Kidney (tissue), 14 donors: Measurements from ENCODE around the gene SLC18A2. TPM values are rescaled to one million over a fixed set of nuclear protein-coding genes. Genes with fewer than 3 reads are reported as not detected.

Source experiments
- DNase-seq, 5 donors: peaks; one replicate each; pipeline ENCODE4 v3.0.0-alpha.2; 2013 to 2020
- FAIRE-seq: peaks from 2 replicates; lab custom pipeline; 2012; peaks lifted over from hg19 to GRCh38; lab: Jason Lieb, UNC
- H3K27ac ChIP-seq, 2 donors: one replicate each; pipeline ENCODE4 v1.7.0; 2013; ENCODE audit warnings: low read depth in 2 of 2, low read length in 2 of 2, inconsistent platforms in 1 of 2
- H3K27me3 ChIP-seq: one replicate; pipeline ENCODE4 v1.7.1; 2013; ENCODE audit warnings: low read length, inconsistent platforms; ENCODE audit not compliant: control insufficient read depth, insufficient read depth
- H3K36me3 ChIP-seq, 3 donors: one replicate each; pipeline versions ENCODE4 v1.7.0 to v1.7.1; 2013; ENCODE audit warnings: low read length in 3 of 3, control low read depth in 1 of 3, inconsistent platforms in 1 of 3; ENCODE audit not compliant: insufficient read depth in 3 of 3, control insufficient read depth in 2 of 3
- H3K4me1 ChIP-seq, 3 donors: one replicate each; pipeline versions ENCODE4 v1.7.0 to v1.7.1; 2013; ENCODE audit warnings: low read length in 3 of 3, inconsistent platforms in 1 of 3, low read depth in 1 of 3; ENCODE audit not compliant: control insufficient read depth in 2 of 3, insufficient read depth in 2 of 3
- H3K4me3 ChIP-seq, 3 donors: one replicate each; pipeline versions ENCODE4 v1.7.0 to v1.8.1; 2013; ENCODE audit warnings: low read length in 3 of 3, control low read depth in 1 of 3, inconsistent platforms in 1 of 3
- H3K9ac ChIP-seq, 3 donors: one replicate each; pipeline versions ENCODE4 v1.7.0 to v1.7.1; 2013; ENCODE audit warnings: low read length in 3 of 3, control low read depth in 1 of 3, inconsistent platforms in 1 of 3
- H3K9me3 ChIP-seq, 3 donors: one replicate each; pipeline versions ENCODE4 v1.7.0 to v1.7.1; 2013; ENCODE audit warnings: low read length in 3 of 3, control low read depth in 1 of 3, inconsistent platforms in 1 of 3; ENCODE audit not compliant: control insufficient read depth in 2 of 3, insufficient read depth in 1 of 3
- CTCF ChIP-seq: IDR thresholded peaks from 3 replicates; pipeline ENCODE4 v1.5.1; 2012; ENCODE audit warnings: mild to moderate bottlenecking, moderate library complexity, borderline replicate concordance; ENCODE audit not compliant: insufficient read depth; ENCODE audit errors: extremely low read depth
- intact Hi-C: fragments of 100-400 bp; cut with DNase I; formaldehyde crosslinking; loops from one replicate; pipeline ENCODE4 v1.11.1; 2022
- polyA plus RNA-seq: library from polyadenylated mRNA; stranded (reverse); fragments of 350-450 nt; fragmentation: Illumina TruSeq; extraction: RNeasy Lipid Tissue Mini Kit (QIAGEN cat#74804); gene quantifications from one replicate; pipeline ENCODE4 v1.2.3, GENCODE V29; 2014; ENCODE audit warnings: low read depth, low replicate concordance; ENCODE audit not compliant: insufficient read depth
- total RNA-seq: library from RNA; stranded (reverse); fragmentation: NEBNext Ultra II Directional; extraction: Animal tissue kit (Norgen Biotek cat#: 25700); gene quantifications from one replicate; pipeline ENCODE4 v1.2.1, GENCODE V29; 2021
- donor health status: control.
- donor health status: control.
- donor health status: control.
- donor health status: control.
- donor health status: control.
- donor health status: DM: yes; HTN: yes; CAD: no.
- donor health status: Normal renal cell carcinoma (clear cell type).

The SLC18A2 gene
- total and polyA plus RNA-seq, 2 donors from 2014 or later = 0.15 to 4.6 TPM

- H3K27ac ChIP-seq = no peak overlapping the region
- H3K4me1 ChIP-seq = no peaks in the 10 kb centered on the region
- H3K36me3 ChIP-seq = no peaks in the 10 kb centered on the region
- no peak for TF ChIP-seq CTCF
- no peak for FAIRE-seq
- intact Hi-C loops = no loop called here
- DNase-seq = no peak
- H3K9me3 ChIP-seq = no peaks in the 10 kb centered on the region
- no peak overlapping the region for H3K4me3 ChIP-seq
- peaks cover 2% of the 10 kb centered on the region for H3K27me3 ChIP-seq
- no peak overlapping the region for H3K9ac ChIP-seq
These were observed 18.4 kb upstream of the SLC18A2 start for GRCh38 chr10:117222552-117222951.

GRCh38 chr10:117222976-117223692 lies 17.8 kb upstream of the SLC18A2 start:
- no peak for TF ChIP-seq CTCF
- Histone ChIP-seq H3K9me3 (no peaks in the 10 kb centered on the region), H3K27me3 (no peaks in the 10 kb centered on the region), H3K4me1 (no peaks in the 10 kb centered on the region), H3K27ac (no peak overlapping the region), H3K9ac (no peak overlapping the region), H3K4me3 (no peak overlapping the region), H3K36me3 (no peaks in the 10 kb centered on the region)
- FAIRE-seq (no peak), DNase-seq (no peak)
- intact Hi-C loops = no loop called here

GRCh38 chr10:117223693-117224430 lies 17.1 kb upstream of the SLC18A2 start:
- intact Hi-C loops = no loop called here
- Histone ChIP-seq H3K36me3 (no peaks in the 10 kb centered on the region), H3K4me1 (no peaks in the 10 kb centered on the region), H3K4me3 (no peak overlapping the region), H3K27me3 (no peaks in the 10 kb centered on the region), H3K27ac (no peak overlapping the region), H3K9ac (no peak overlapping the region), H3K9me3 (no peaks in the 10 kb centered on the region)
- DNase-seq (no peak), FAIRE-seq (no peak)
- no peak for TF ChIP-seq CTCF
